Measurements from ENCODE around the gene ARL13B.

- TF ChIP-seq CTCF (IDR thresholded peaks at IDR 0.05) = no peak
- TF ChIP-seq POLR2A (IDR thresholded peaks at IDR 0.05) = no peak
Measured at GRCh38 chr3:94049267-94049666, 69.3 kb downstream of the ARL13B start.

Measured in uterus (tissue), 2 donors.